HCT116 (cell line): ENCODE measurements around the gene EPHB3. TPM values are rescaled to one million over a fixed set of nuclear protein-coding genes. Genes with fewer than 3 reads are reported as not detected.

Experiments
- ATAC-seq: fragments of 200-7000 bp; cut with Tn5 transposase; 2 replicates; pipeline ENCODE4 v1.9.1; 2020; ENCODE audit warnings: mild to moderate bottlenecking, moderate library complexity
- BruUV-seq: library from RNA; stranded (reverse); fragments of 400-500 nt; replicated peaks from 2 replicates; lab custom pipeline; 2021; lab: Mats Ljungman, UMichigan
- CTCF ChIA-PET: fragments of 300-600 bp; sonication (Branson Sonifier 250); formaldehyde crosslinking; loops from one replicate; lab custom pipeline; 2021; ENCODE audit warnings: antibody characterized with exemption; lab: Charles Lee
- POLR2A ChIA-PET: fragments of 300-600, 350-600 bp; sonication (Branson Sonifier 250); formaldehyde crosslinking; loops from one replicate; lab custom pipeline; 2021; ENCODE audit warnings: antibody characterized with exemption; lab: Charles Lee
- RAD21 ChIA-PET, 2 experiments: fragments of 300-600 bp; sonication (Branson Sonifier 250); formaldehyde crosslinking; loops; one replicate each; lab custom pipeline; 2023; ENCODE audit warnings: low total read pairs in 2 of 2; ENCODE audit not compliant: uncharacterized antibody in 2 of 2, unreplicated experiment in 2 of 2, low non-redundant PET in 1 of 2; lab: Charles Lee
- DNase-seq: peaks from one replicate; pipeline ENCODE4 v3.0.0-alpha.2; 2010; ENCODE audit warnings: low read depth, low spot score
- H2AFZ ChIP-seq: fragments of 200-600 bp; shearing (Covaris generic), sonication (generic); 2 replicates; pipeline ENCODE4 v1.6.1; 2017; ENCODE audit warnings: low read depth, mixed run types, mixed read lengths, antibody characterized with exemption, low read length; ENCODE audit not compliant: poor library complexity, severe bottlenecking
- H3K27ac ChIP-seq: 2 replicates; pipeline ENCODE4 v1.5.1; 2012; ENCODE audit warnings: low read depth, low read length
- H3K27me3 ChIP-seq: fragments of 200-600 bp; sonication (generic); 2 replicates; pipeline ENCODE4 v1.6.1; 2016; ENCODE audit warnings: mixed run types, low read length, mixed read lengths; ENCODE audit not compliant: insufficient read depth
- H3K36me3 ChIP-seq, 2 experiments: fragments of 200-500 bp in 1 of 2; fragments of 200-600 bp in 1 of 2; sonication (Bioruptor generic) in 1 of 2; sonication (generic) in 1 of 2; 2 replicates each; pipeline versions ENCODE4 v1.5.1 to v1.6.1; 2014 to 2016; ENCODE audit warnings: low read length in 2 of 2, inconsistent platforms in 1 of 2, mixed read lengths in 1 of 2, mixed run types in 1 of 2; ENCODE audit not compliant: insufficient read depth in 2 of 2, control insufficient read depth in 1 of 2
- H3K4me1 ChIP-seq, 2 experiments: fragments of 200-600 bp in 1 of 2; sonication (generic) in 1 of 2; 2 replicates each; pipeline versions ENCODE4 v1.5.1 to v1.6.1; 2012 to 2017; ENCODE audit warnings: low read length in 2 of 2, inconsistent platforms in 1 of 2, mild to moderate bottlenecking in 1 of 2, mixed read lengths in 1 of 2, mixed run types in 1 of 2, moderate library complexity in 1 of 2; ENCODE audit not compliant: insufficient read depth in 2 of 2, control insufficient read depth in 1 of 2
- H3K4me2 ChIP-seq: fragments of 200-600 bp; sonication (generic); 2 replicates; pipeline ENCODE4 v1.6.1; 2017; ENCODE audit warnings: mixed run types, low read length, mixed read lengths
- H3K4me3 ChIP-seq, 2 experiments: fragments of 200-600 bp in 1 of 2; sonication (generic) in 1 of 2; replicated peaks in 1 of 2; 2 replicates each; pipeline ENCODE4 v1.5.1; 2011 to 2016; ENCODE audit warnings: low read length in 2 of 2, control low read depth in 1 of 2, low read depth in 1 of 2, mild to moderate bottlenecking in 1 of 2, mixed read lengths in 1 of 2, mixed run types in 1 of 2
- H3K79me2 ChIP-seq: fragments of 200-600 bp; sonication (generic); 2 replicates; pipeline ENCODE4 v1.6.1; 2017; ENCODE audit warnings: mild to moderate bottlenecking, mixed run types, low read length, moderate library complexity, mixed read lengths; ENCODE audit not compliant: insufficient read depth
- H3K9ac ChIP-seq: fragments of 200-600 bp; sonication (generic); 2 replicates; pipeline ENCODE4 v1.6.1; 2016; ENCODE audit warnings: low read length, mixed read lengths
- H3K9me2 ChIP-seq: fragments of 200-600 bp; sonication (generic), shearing (Covaris generic); 2 replicates; pipeline ENCODE4 v1.6.1; 2017; ENCODE audit warnings: mixed run types, mild to moderate bottlenecking, moderate library complexity; ENCODE audit not compliant: insufficient read depth
- H3K9me3 ChIP-seq, 2 experiments: fragments of 200-500 bp in 1 of 2; fragments of 200-600 bp in 1 of 2; sonication (Bioruptor generic) in 1 of 2; sonication (generic) in 1 of 2; 2 replicates each; pipeline ENCODE4 v1.6.1; 2014 to 2017; ENCODE audit warnings: low read length in 2 of 2, mixed read lengths in 2 of 2, inconsistent platforms in 1 of 2, low read depth in 1 of 2, mild to moderate bottlenecking in 1 of 2, mixed run types in 1 of 2, moderate library complexity in 1 of 2; ENCODE audit not compliant: control insufficient read depth in 1 of 2, insufficient read depth in 1 of 2
- H4K20me1 ChIP-seq: fragments of 200-600 bp; sonication (generic), shearing (Covaris generic); 2 replicates; pipeline ENCODE4 v1.6.1; 2017; ENCODE audit warnings: mixed run types, mild to moderate bottlenecking, moderate library complexity; ENCODE audit not compliant: insufficient read depth
- ATF3 ChIP-seq: IDR thresholded peaks from 2 replicates; pipeline ENCODE4 v1.6.1; 2012
- CEBPB ChIP-seq: IDR thresholded peaks from 2 replicates; pipeline ENCODE4 v1.6.1; 2012; ENCODE audit warnings: low read depth
- EGR1 ChIP-seq: IDR thresholded peaks from 2 replicates; pipeline ENCODE4 v1.6.1; 2012; ENCODE audit warnings: low read depth
- EZH2 ChIP-seq: fragments of 200-600 bp; sonication (generic); IDR thresholded peaks from 2 replicates; pipeline ENCODE4 v1.6.1; 2017; ENCODE audit warnings: antibody characterized with exemption, mixed run types
- EZH2phosphoT487 ChIP-seq: fragments of 200-600 bp; IDR thresholded peaks from 2 replicates; pipeline ENCODE4 v1.6.1; 2018; ENCODE audit warnings: antibody characterized with exemption, borderline replicate concordance
- FOSL1 ChIP-seq: IDR thresholded peaks from 2 replicates; pipeline ENCODE4 v1.6.1; 2012; ENCODE audit warnings: low read depth
- JUND ChIP-seq: IDR thresholded peaks from 2 replicates; pipeline ENCODE4 v1.6.1; 2012
- POLR2A ChIP-seq: IDR thresholded peaks from 2 replicates; pipeline ENCODE4 v1.7.0; 2011; ENCODE audit warnings: borderline replicate concordance; ENCODE audit not compliant: insufficient read depth, insufficient read length; ENCODE audit errors: extremely low read depth
- RAD21 ChIP-seq: IDR thresholded peaks from 2 replicates; pipeline ENCODE4 v1.6.1; 2012; ENCODE audit warnings: low read depth, mild to moderate bottlenecking
- SIN3A ChIP-seq: IDR thresholded peaks from 2 replicates; pipeline ENCODE4 v1.6.1; 2012; ENCODE audit warnings: low read depth
- SRF ChIP-seq: IDR thresholded peaks from 2 replicates; pipeline ENCODE4 v1.6.1; 2012; ENCODE audit warnings: low read depth
- TCF7L2 ChIP-seq: IDR thresholded peaks from 2 replicates; pipeline ENCODE4 v1.7.0; 2011; ENCODE audit warnings: borderline replicate concordance, inconsistent platforms; ENCODE audit not compliant: insufficient read depth, insufficient read length; ENCODE audit errors: extremely low read depth
- YY1 ChIP-seq: IDR thresholded peaks from 2 replicates; pipeline ENCODE4 v1.6.1; 2011; ENCODE audit warnings: low read length, low read depth, moderate library complexity, mild to moderate bottlenecking; ENCODE audit not compliant: insufficient replicate concordance; ENCODE audit errors: extremely low read depth
- ZNF274 ChIP-seq: fragments of 200-500 bp; sonication (Bioruptor generic); IDR thresholded peaks from 2 replicates; pipeline ENCODE4 v1.6.1; 2014; ENCODE audit warnings: mild to moderate bottlenecking, low read depth, low read length, inconsistent platforms
- intact Hi-C: fragments of 100-400 bp; cut with micrococcal nuclease; formaldehyde crosslinking; loops from 2 replicates; pipeline ENCODE4 v1.10.0; 2022
- total RNA-seq: library from RNA; stranded (reverse); gene quantifications from one replicate; pipeline ENCODE4 v1.2.1, GENCODE V29; 2021; ENCODE audit not compliant: unreplicated experiment
- TF ChIP-seq, protein P1 (sequence below): IDR thresholded peaks from 2 replicates; pipeline ENCODE4 v1.6.1; 2012
- TF ChIP-seq, protein P2 (sequence below): IDR thresholded peaks from 2 replicates; pipeline ENCODE4 v1.6.1; 2011; ENCODE audit warnings: mild to moderate bottlenecking, low read length, moderate library complexity; ENCODE audit not compliant: insufficient replicate concordance; ENCODE audit errors: extremely low read depth
- TF ChIP-seq, protein P3 (sequence below), 3 experiments: fragments of 200-600 bp in 1 of 3; sonication (generic) in 1 of 3; IDR thresholded peaks in 2 of 3; conservative IDR thresholded peaks in 1 of 3; 2 replicates each; pipeline ENCODE4 v1.5.1; 2012 to 2017; ENCODE audit warnings: low read depth in 2 of 3, low read length in 2 of 3, antibody characterized with exemption in 1 of 3, borderline replicate concordance in 1 of 3, control low read depth in 1 of 3, mild to moderate bottlenecking in 1 of 3, mixed read lengths in 1 of 3, mixed run types in 1 of 3, moderate library complexity in 1 of 3; ENCODE audit not compliant: insufficient read depth in 1 of 3
- TF ChIP-seq, protein P4 (sequence below): IDR thresholded peaks from 2 replicates; pipeline ENCODE4 v1.6.1; 2012; ENCODE audit warnings: low read depth

Gene EPHB3
- total RNA-seq, 1 experiment from 2014 or later: 6.5 TPM

GRCh38 chr3:184574515-184575417 lies 13.2 kb downstream of the EPHB3 start:
- Histone ChIP-seq H3K9me3 (no peaks in the 10 kb centered on the region), H2AFZ (no peak overlapping the region), H3K4me2 (no peak overlapping the region), H3K9ac (no peak overlapping the region), H3K27ac (no peak overlapping the region), H3K27me3 (no peaks in the 10 kb centered on the region), H3K79me2 (no peaks in the 10 kb centered on the region), H3K9me2 (no peaks in the 10 kb centered on the region), H3K4me1 (peaks cover 3 to 17% of the 10 kb centered on the region in 2 experiments; a peak in 2 of 4 replicates), H3K36me3 (peaks cover 0 to 2% of the 10 kb centered on the region in 2 experiments; a peak in 1 of 4 replicates), H3K4me3 (no peak overlapping the region), H4K20me1 (no peaks in the 10 kb centered on the region)
- ChIA-PET RAD21 (no interaction called here), CTCF (interaction anchor here (0.9 to 2.1 kb wide), 2 partner anchors 9 to 13 kb away, joined by 3 to 6 read pairs; partner anchors contain the start of gene EPHB3), POLR2A (no interaction called here)
- BruUV-seq: no TSS peak
- ATAC-seq (0 out of 2 replicates have a peak, but pooled peaks have one; percentile 33), DNase-seq (no peak)
- intact Hi-C loops: no loop called here
- TF ChIP-seq ZNF274: no peak
- TF ChIP-seq, protein P1, sequence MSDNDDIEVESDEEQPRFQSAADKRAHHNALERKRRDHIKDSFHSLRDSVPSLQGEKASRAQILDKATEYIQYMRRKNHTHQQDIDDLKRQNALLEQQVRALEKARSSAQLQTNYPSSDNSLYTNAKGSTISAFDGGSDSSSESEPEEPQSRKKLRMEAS: no peak
- no peak for TF ChIP-seq JUND
- TF ChIP-seq, protein P2, sequence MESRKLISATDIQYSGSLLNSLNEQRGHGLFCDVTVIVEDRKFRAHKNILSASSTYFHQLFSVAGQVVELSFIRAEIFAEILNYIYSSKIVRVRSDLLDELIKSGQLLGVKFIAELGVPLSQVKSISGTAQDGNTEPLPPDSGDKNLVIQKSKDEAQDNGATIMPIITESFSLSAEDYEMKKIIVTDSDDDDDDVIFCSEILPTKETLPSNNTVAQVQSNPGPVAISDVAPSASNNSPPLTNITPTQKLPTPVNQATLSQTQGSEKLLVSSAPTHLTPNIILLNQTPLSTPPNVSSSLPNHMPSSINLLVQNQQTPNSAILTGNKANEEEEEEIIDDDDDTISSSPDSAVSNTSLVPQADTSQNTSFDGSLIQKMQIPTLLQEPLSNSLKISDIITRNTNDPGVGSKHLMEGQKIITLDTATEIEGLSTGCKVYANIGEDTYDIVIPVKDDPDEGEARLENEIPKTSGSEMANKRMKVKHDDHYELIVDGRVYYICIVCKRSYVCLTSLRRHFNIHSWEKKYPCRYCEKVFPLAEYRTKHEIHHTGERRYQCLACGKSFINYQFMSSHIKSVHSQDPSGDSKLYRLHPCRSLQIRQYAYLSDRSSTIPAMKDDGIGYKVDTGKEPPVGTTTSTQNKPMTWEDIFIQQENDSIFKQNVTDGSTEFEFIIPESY: no peak
- no peak for TF ChIP-seq POLR2A
- no peak for TF ChIP-seq CEBPB
- TF ChIP-seq, protein P3, sequence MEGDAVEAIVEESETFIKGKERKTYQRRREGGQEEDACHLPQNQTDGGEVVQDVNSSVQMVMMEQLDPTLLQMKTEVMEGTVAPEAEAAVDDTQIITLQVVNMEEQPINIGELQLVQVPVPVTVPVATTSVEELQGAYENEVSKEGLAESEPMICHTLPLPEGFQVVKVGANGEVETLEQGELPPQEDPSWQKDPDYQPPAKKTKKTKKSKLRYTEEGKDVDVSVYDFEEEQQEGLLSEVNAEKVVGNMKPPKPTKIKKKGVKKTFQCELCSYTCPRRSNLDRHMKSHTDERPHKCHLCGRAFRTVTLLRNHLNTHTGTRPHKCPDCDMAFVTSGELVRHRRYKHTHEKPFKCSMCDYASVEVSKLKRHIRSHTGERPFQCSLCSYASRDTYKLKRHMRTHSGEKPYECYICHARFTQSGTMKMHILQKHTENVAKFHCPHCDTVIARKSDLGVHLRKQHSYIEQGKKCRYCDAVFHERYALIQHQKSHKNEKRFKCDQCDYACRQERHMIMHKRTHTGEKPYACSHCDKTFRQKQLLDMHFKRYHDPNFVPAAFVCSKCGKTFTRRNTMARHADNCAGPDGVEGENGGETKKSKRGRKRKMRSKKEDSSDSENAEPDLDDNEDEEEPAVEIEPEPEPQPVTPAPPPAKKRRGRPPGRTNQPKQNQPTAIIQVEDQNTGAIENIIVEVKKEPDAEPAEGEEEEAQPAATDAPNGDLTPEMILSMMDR (IDR thresholded peaks at IDR 0.05 in 2 of 3, conservative IDR thresholded peaks at IDR 0.05 in 1 of 3; ENCODE audit: borderline replicate concordance in 1 of 3, insufficient read depth in 1 of 3, low read depth in 2 of 3, low read length in 2 of 3): no peak
- TF ChIP-seq, protein P4, sequence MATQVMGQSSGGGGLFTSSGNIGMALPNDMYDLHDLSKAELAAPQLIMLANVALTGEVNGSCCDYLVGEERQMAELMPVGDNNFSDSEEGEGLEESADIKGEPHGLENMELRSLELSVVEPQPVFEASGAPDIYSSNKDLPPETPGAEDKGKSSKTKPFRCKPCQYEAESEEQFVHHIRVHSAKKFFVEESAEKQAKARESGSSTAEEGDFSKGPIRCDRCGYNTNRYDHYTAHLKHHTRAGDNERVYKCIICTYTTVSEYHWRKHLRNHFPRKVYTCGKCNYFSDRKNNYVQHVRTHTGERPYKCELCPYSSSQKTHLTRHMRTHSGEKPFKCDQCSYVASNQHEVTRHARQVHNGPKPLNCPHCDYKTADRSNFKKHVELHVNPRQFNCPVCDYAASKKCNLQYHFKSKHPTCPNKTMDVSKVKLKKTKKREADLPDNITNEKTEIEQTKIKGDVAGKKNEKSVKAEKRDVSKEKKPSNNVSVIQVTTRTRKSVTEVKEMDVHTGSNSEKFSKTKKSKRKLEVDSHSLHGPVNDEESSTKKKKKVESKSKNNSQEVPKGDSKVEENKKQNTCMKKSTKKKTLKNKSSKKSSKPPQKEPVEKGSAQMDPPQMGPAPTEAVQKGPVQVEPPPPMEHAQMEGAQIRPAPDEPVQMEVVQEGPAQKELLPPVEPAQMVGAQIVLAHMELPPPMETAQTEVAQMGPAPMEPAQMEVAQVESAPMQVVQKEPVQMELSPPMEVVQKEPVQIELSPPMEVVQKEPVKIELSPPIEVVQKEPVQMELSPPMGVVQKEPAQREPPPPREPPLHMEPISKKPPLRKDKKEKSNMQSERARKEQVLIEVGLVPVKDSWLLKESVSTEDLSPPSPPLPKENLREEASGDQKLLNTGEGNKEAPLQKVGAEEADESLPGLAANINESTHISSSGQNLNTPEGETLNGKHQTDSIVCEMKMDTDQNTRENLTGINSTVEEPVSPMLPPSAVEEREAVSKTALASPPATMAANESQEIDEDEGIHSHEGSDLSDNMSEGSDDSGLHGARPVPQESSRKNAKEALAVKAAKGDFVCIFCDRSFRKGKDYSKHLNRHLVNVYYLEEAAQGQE: no peak
- no peak for TF ChIP-seq SRF
- TF ChIP-seq FOSL1: no peak
- no peak for TF ChIP-seq SIN3A
- TF ChIP-seq YY1: no peak
- no peak for TF ChIP-seq RAD21
- no peak for TF ChIP-seq TCF7L2
- TF ChIP-seq EGR1: no peak
- no peak for TF ChIP-seq EZH2
- no peak for TF ChIP-seq ATF3
- TF ChIP-seq EZH2phosphoT487: no peak
